Measurements from ENCODE around the gene DLEC1.

DNA sequence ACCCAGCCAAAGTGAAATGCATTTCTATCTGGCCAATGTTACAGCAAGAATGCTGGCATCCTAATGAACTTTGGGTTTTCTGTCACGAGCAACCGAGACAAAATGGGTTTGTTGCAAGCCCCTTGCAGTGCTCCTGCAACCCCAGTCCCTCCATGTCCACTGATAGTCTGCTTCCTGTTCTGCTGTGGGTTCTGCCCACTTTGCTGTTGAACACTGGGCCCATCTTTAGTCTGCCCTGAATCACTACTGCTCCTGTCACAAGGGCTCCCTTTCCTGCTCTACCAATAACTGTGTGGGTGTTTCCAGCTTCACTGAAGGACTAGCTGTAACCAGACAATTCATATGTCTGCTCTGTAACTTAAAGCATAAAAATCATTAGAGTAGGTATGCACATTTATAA, 113.6 kb downstream of the DLEC1 start:
- no peak for TF ChIP-seq POLR2AphosphoS5 (IDR thresholded peaks at IDR 0.05; ENCODE audit: low read depth)
- TF ChIP-seq, protein P1, sequence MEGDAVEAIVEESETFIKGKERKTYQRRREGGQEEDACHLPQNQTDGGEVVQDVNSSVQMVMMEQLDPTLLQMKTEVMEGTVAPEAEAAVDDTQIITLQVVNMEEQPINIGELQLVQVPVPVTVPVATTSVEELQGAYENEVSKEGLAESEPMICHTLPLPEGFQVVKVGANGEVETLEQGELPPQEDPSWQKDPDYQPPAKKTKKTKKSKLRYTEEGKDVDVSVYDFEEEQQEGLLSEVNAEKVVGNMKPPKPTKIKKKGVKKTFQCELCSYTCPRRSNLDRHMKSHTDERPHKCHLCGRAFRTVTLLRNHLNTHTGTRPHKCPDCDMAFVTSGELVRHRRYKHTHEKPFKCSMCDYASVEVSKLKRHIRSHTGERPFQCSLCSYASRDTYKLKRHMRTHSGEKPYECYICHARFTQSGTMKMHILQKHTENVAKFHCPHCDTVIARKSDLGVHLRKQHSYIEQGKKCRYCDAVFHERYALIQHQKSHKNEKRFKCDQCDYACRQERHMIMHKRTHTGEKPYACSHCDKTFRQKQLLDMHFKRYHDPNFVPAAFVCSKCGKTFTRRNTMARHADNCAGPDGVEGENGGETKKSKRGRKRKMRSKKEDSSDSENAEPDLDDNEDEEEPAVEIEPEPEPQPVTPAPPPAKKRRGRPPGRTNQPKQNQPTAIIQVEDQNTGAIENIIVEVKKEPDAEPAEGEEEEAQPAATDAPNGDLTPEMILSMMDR (conservative IDR thresholded peaks at IDR 0.05; ENCODE audit: low read depth in 2 of 2) = no peak
- no peak for TF ChIP-seq EZH2 (IDR thresholded peaks at IDR 0.05; ENCODE audit: low read depth, unreplicated experiment)

Measured in GM23338 (cell line).